HG03159 (cell line): Measurements from ENCODE around the gene CLEC10A.
"Not testable (repeated sequence)": the region's sequence is repeated elsewhere in the genome, so short reads cannot be mapped to it uniquely, and the experiment has no call there.

Experiments used
- ATAC-seq: cut with Tn5 transposase; IDR thresholded peaks from one replicate; pipeline ENCODE4 v1.9.1; 2021; ENCODE audit warnings: mild to moderate bottlenecking, moderate library complexity; ENCODE audit not compliant: unreplicated experiment

CLEC10A gene

DNA sequence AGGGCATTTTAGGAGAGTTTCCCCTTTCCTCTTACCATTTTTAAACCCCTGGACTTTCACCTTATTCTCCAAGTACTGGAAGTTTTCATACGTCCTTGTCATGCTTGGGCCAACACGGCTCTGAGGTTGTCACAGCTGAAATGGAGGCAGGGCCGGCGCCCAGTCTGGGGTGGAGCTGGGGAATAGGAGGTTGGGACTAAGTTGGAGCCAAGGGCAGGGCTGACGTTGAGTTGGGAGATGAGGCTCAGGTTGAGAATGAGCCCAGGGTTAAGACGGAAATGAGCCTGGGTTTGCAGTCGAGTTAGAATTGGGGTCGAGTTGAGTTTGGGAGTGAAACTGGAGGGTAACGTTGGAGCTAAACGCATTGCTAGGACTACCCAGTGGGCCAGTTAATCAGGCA lies 1.3 kb downstream of the CLEC10A start:
- ATAC-seq, result no peak

DNA sequence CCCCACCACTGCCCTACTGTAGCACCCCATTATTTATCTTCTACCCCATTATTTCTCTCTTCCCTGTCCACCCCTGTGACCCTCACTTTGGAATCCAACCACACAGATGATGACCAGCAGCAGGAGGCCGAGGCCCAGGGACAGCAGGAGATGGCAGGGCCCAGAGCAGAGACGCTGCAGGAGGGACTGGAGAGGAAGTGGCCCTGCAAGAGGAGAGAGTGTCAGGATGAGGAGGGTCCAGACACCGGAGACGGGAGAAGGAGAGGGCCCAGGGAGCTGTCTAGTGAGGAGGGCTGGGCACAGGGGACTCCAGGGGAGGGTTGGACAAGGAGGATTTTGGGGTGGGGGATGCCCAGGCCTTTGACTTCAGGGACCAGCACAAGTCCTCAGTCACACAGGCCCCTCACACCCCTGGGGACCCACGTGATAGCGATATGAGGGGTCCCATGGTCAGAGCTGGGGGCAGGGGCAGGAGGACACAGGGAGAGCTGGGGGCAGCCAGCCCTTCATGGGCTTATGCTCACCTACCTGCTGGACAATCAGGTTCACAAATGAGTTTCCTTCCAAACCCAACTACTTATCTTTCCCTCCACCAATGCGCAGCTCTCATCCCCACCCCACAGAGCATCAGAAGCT lies 2.0 kb downstream of the CLEC10A start:
- no peak for ATAC-seq

DNA sequence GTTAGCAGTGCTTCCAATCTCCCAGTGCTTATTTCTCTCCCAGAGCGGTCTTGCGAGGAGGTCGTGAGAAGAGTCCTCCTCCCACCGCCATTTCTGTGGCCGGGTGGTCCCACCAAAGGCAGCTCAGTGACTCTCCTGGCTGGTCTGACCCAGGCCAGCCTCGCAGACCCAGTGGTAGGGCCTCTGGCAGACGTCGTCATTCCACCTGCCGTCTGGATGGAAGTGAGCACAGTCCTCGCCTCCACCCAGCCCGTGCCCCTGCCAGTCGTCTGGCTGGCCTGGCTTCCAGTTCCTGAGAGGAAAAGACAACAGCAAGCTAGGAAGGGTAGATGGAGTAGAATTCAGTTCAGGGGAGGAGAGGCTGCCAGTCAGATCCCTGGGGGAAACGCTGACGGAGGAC lies 5.1 kb downstream of the CLEC10A start:
- ATAC-seq, result no peak

DNA sequence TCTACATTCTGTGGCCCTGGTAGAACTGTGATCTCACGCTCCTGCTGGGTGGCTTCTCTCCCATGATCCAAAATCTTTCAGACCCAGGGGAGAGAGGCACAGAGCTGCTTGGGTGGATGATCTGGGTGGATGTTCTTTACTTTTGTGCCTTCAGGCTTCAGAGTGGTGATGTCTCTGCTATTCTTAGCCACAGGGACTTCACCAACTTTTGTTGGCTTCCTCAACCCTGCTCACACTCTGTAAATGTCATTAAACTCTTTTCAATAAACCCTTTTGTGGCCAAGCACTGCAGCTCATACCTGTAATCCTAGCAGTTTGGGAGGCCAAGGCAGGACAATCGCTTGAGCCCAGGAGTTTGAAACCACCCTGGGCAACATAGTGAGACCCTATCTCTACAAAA lies 7.6 kb downstream of the CLEC10A start:
- no peak for ATAC-seq

DNA sequence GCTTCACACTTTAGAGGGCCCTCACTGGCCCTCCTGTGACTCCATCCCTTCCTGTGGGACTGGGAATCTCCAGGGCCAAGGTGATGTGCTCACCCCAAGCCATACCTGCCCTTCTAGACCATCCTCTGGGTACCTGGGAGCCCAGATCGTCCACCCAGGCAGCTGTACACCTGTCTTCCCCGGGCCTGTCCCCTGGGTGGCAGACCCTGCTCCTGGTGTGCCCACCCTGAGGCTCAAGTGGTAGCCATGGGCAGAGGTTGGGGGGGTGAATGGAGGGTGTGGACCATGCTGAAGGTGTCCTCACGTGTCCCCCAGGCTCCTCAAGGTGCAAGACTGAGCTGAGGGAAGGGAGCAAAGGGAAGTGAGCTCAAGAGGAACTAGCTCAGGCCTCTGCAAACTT lies 9.3 kb downstream of the CLEC10A start:
- ATAC-seq, result no peak

DNA sequence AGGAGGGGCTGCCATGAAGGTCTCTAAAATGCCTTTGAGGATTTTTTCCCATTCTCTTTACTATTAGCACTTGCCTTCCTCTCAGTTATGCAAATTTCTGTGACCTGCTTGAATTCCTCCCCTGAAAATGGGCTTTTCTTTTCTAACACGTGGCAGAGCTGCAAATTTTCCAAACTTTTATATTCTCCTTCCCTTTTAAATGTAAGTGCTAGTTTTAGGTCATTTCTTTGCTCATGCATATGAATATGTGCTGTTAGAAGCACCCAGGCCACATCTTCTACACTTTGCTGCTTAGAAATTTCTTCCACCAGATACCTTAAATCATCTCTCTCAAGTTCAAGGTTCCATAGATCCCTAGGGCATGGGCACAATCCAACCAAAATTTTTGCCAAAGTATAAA lies 11.8 kb downstream of the CLEC10A start:
- no peak for ATAC-seq

DNA sequence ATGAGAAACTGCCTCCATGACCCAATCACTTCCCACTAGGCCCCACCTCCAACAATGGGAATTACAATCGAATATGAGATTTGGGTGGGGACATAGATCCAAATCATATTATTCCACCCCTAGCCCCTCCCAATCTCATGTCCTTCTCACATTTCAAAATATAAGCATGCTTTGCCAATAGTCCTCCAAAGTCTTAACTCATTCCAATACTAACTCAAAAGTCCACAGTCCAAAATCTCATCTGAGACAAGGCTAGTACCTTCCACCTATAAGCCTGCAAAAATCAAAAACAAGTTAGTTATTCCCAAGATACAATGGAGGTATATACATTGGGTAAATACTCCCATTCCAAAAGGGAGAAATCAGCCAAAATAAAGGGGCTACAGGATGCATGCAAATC lies 12.9 kb downstream of the CLEC10A start:
- ATAC-seq, result no peak

DNA sequence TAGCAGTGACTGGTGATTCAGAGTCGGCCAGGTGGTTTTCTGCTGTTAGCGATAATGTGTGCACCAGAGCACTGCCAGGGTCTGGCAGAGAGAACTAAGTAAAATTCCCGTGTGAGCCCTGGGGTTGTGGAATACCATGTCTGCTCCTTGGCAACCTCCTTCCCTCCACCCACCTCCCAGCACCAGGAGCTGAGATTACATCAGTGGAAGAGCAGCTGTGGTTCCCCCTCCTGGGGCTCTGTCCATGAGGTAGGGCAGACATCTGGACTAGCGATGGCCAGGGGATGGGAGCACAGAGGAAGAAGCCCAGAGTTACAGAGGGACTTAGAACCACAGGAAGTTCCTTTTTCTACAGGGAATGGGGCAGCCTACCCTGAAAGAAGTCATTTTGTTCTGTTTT lies 15.8 kb downstream of the CLEC10A start:
- ATAC-seq, result no peak

DNA sequence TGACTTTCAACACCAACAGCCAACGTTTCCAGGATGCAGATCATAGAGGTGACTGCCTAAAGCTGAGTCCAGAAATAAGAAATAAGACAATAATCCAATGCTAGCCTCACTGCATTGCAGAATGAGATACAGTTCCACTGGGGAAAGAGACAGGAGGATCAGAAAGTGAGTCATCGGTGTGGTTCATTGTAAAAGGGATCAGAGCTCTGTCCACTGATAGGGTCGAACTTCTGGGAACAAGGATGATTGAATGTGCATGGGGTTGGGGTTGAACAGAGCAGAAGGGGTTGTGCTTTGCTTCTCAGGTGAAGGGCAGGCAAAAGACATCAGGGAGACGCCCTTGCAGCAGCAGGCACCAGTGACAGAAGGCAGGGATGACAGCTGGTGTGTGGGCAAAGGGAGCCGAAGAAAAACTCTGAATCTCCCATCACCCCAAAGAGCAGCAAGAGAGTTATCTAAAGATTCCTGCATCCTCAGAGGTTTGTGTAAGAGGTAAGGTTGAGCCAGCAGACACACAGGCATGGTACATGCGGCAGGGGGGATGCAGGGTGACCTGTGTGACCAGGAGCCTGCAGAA lies 16.4 kb downstream of the CLEC10A start:
- no peak for ATAC-seq

DNA sequence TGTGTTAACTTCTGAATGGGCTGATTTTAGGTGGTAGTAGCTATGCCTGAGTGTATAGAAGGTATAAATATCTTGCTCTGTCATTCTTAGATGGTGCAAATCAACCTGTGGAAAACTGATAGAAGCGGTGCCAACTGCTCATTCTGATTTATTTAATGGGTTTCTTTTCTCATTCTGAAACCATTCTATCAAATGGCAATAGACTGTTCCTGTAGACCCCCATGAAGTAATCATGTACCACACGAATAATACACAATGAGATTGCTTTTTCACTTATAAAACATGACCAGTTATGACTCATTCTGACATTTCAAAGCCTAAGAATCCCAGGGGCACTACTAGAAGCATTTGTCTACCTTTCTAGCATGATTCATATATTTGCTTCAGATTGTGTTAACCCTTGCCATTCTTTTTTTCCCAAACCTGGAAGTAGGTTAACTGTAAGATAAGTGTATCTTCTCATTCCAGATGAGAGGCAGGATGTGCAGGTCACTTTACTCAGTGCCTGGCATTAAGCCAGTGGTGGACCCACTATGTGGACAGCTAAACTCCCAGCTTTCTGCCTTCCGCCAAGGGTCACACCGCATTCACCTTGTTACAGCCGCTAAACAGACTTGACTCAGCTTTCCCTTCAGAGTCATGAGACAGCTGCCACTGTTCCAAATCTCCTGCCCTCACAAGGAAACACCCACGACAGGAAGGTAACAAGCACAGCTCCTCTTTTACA lies 19.7 kb downstream of the CLEC10A start:
- ATAC-seq, result no peak

DNA sequence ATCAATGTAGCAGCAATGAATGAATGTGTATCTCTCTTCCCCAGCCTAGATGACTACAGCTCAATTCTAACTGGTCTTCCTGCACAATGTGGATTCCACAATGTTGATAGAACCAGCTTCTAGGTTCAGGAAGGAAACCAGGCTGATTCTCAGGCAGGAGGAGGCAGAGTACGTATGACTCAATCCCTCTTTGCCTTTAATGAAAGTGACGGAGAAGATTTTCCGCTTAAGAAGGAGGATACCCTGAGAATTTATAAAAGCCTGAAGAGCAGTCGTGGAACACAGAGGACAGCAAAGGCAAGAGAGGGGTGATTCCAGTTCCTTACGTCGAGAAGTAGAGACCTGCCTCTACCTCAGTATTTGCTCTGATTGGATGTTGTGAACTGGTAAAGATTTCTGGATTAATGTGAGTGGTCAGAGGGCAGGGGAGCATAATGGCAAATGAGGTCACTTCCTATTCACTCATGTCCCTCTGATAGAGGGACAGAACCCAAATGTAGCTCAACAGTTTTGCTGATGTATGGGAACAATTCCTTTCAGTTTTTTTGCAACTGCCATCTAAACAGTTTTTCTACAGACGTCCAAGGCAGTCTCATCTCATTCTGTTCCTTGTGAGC lies 21.1 kb downstream of the CLEC10A start:
- no peak for ATAC-seq

DNA sequence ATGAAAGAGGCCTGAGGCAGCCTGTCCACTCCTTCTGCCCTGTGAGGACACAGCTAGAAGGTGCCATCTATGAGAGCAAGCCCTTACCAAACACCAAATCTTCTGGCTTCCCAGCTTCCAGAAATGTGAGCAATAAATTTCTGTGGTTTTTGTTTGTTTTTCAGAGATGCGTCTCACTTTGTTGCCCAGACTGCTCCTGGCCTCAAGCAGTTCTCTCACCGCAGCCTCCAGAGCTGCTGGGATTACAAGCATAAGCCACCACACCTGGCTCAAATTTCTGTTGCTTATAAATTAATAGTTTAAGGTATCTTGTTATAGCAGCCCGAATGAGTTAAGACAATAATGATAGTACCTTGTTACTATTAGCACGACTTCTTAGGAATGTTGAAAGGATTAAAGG lies 23.7 kb downstream of the CLEC10A start:
- no peak for ATAC-seq

DNA sequence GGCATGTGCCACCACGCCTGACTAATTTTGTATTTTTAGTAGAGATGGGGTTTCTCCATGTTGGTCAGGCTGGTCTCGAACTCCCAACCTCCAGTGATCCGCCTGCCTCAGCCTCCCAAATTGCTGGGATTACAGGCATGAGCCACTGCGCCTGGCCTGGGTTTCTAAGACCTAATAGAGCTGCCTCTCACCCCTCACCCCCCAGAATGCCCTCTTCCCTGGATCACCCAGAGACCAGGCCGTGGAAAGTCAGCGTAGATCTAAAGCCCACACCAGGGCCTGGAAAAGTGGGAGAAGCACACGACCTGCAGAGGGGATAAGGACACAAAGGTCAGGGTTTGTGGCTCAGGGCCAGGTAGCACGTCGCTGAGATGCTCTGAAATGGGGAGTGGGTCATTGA lies 29.5 kb downstream of the CLEC10A start:
- not testable (repeated sequence) for ATAC-seq

DNA sequence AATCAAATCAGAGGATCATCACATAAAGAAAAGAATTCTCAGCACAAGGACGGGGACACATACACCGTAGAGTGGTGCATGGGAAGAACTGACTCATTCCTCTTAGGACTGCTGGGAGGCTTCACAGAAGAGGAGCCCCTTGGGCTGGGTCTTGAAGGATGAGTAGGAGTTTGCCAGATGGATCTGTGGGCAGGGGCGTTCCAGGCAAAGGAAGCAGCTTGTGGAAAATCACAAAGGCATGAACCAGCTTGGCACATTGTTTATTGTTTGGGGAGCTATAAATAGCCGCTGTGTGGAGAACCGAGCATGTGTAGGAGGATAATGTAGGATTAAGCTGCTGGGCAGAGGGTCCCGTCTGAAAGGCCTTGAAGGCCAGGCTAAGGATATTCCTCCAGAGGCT lies 31.1 kb downstream of the CLEC10A start:
- no peak for ATAC-seq

DNA sequence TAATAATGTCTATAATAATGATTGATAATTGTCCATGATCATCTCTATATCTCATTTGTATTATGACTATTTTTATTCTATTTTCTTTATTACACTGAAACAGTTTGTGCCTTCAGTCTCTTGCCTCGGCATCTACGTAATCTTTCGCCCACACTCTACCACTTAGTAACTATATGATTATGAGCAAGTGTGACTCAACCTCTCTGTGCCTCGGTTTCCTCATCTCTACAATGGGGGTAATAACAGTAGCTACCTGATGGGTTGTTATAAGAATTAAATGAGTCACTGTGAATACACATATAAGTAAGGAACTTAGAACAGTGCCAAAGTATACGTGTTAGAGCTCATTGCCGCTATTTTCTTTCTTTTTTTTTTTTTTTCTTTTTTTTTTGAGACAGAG lies 32.5 kb downstream of the CLEC10A start:
- no peak for ATAC-seq

DNA sequence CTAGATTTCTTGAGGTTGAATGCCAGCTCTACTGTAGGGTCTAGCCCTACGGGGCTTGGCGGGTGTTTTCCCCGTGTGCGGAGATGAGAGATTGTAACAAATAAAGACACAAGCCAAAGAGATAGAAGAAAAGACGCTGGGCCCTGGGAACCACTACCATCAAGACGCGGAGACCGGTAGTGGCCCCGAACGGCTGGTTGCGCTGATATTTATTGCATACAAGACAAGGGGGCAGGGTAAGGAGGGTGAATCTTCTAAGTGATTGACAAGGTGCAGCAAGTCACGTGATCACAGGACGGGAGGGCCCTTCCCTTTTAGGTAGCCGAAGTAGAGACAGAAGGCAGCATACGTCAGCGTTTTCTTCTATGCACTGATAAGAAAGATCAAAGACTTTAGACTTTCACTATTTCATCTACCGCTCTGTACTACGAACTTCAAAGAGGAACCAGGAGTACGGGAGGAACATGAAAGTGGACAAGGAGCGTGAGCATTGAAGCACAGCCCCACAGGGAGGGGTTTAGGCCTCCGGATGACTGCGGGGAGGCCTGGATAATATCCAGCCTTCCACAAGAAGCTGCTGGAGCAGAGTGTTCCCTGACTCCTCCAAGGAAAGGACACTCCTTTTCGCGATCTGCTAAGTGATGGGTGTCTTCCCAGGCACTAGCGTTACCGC lies 33.2 kb downstream of the CLEC10A start:
- ATAC-seq, result not testable (repeated sequence)

DNA sequence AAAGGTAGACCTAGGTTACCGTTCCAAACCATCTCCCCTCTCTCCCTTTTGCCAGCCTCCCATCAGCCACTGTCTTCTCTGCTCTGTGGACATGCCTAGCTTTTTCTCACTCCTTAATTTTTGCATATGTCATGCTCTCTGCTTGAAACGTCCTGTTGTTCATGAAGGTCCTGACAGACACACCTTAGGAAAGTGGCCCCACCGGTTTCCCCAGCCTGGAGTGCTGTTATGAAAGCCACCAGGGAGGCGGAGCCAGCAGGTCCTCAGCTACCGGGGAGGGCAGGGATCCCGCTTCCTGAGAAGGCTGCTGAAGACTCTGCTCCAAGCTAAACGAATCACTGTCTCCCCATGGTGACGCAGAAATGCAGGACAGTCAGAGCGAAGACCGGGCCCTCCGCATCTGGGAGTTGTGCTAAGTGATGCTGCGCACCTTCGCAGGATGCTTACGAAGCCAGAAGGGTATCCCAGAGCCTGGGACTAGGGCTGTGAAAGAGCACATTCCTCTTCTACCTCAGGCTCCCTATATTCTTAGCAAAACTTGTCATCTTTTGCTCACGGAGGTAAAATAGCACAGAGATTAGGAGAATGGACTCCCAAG lies 33.8 kb downstream of the CLEC10A start:
- no peak for ATAC-seq

DNA sequence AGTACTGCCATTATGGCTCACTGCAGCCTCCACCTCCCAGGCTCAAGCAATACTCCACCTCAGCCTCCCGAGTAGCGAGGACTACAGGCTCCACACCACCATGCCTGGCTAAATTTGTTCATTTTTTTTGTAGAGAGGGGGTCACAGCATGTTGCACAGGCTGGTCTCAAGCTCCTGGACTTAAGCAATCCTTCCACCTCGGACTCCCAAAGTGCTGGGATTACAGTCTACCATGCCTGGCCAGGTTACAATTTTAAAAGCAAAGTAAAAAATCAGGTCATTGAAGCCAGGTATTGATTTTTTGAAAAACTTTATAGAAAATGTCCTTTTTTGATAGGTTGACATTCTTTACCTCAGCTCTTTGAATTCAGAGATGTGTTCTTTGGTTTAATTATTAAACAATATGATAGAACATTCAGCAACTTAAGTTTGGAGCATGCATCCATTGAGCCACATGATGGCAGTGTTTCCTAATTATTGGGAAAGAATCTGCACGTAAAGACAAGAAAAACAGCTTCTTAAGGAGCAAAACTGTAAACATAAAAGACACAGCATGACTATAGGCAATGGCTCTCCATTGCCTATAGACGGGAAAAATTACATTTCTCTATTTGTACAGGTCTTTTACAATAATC lies 34.4 kb downstream of the CLEC10A start:
- ATAC-seq, result no peak

DNA sequence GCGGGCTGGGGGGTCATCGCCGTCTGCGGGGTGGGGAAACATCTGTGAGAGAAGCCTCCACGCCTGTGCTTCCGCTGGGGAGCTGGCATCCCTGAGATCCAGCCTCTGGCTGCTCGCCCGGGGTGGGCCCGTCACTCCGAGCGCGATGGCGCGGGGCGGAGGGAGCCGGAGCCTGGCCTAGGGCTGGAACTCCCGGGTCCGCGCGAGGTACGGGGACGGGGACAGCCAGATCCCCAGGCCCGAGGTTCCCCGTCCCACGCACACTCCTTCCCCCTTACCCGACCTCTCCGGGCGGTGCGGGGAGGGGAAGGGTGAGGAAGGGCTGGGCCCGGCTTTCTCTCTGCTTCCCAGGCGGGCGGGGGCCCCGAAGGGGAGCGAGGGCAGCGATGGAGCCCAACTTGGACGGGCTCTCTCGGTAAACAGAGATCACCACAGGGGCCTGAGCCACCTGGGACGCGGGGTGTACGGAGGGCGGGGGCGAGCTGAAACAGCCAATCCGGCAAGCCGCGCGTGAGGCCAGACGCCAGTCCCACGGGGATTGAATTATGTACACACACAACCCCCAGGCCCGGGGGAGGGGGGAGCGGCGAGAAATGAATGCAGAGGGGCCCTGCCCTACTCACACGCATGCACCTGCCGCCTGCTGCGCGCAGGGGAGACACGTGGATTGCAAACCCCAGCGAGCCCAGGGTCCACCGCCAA lies 36.4 kb downstream of the CLEC10A start, which contains the start of gene SLC16A11:
SLC16A11 (minus strand) TSS at position 596 of the 702 bp plus-strand sequence; CDS start at position 17, 579 bp downstream.
- no peak for ATAC-seq

DNA sequence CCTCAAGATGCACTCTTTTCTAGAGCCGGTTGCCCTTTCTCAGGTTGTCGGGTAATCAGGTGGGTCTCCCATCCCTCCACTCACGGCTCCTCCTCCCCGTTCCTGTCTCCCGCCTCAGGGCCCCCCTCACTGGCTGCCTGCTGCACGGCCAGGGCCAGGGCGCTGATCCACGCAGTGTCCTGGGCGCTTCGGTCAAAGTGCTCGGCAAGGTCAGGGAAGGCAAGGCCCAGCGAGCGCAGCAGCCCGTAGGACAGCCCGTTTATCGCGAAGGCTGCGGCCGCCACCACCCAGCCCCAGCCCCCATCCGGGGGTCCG lies 36.9 kb downstream of the CLEC10A start:
- ATAC-seq, result no peak
